ENCODE measurements around the gene DELE1.

Gene DELE1

GRCh38 chr5:141923448-141924313, at the start of gene DELE1:
DELE1 (plus strand) TSS chr5:141923871; CDS start chr5:141923942, 71 bp downstream.
- Histone ChIP-seq H3K4me2 (peak within 1 kb of the TSS; percentile 88), H3K9me3 (no peaks in the 10 kb centered on the region), H3K27me3 (no peaks in the 10 kb centered on the region), H4K20me1 (peaks cover 6% of the 10 kb centered on the region; the same call in 1 of the 2 replicates), H3K9ac (peak within 1 kb of the TSS; percentile 86), H3K27ac (peak within 1 kb of the TSS; percentile 91), H3K36me3 (peaks cover 37% of the 10 kb centered on the region), H3K4me1 (peaks cover 25% of the 10 kb centered on the region), H3K4me3 (peak within 1 kb of the TSS; percentile 73)
- TF ChIP-seq Cebpa-rat (IDR thresholded peaks at IDR 0.05): no peak

- no peak overlapping the region for H3K27ac ChIP-seq
- peaks cover 74% of the 10 kb centered on the region for H3K27me3 ChIP-seq
- H3K4me3 ChIP-seq: no peak overlapping the region
- H4K20me1 ChIP-seq: peaks cover 32% of the 10 kb centered on the region; the same call in 1 of the 2 replicates
- no peaks in the 10 kb centered on the region for H3K9me3 ChIP-seq
- TF ChIP-seq Cebpa-rat (IDR thresholded peaks at IDR 0.05): no peak
- H3K9ac ChIP-seq: no peak overlapping the region
- peaks cover 25% of the 10 kb centered on the region for H3K4me1 ChIP-seq
- no peak overlapping the region for H3K4me2 ChIP-seq
- no peaks in the 10 kb centered on the region for H3K36me3 ChIP-seq
Measured at GRCh38 chr5:141873933-141874261, 49.8 kb upstream of the DELE1 start.

DNA sequence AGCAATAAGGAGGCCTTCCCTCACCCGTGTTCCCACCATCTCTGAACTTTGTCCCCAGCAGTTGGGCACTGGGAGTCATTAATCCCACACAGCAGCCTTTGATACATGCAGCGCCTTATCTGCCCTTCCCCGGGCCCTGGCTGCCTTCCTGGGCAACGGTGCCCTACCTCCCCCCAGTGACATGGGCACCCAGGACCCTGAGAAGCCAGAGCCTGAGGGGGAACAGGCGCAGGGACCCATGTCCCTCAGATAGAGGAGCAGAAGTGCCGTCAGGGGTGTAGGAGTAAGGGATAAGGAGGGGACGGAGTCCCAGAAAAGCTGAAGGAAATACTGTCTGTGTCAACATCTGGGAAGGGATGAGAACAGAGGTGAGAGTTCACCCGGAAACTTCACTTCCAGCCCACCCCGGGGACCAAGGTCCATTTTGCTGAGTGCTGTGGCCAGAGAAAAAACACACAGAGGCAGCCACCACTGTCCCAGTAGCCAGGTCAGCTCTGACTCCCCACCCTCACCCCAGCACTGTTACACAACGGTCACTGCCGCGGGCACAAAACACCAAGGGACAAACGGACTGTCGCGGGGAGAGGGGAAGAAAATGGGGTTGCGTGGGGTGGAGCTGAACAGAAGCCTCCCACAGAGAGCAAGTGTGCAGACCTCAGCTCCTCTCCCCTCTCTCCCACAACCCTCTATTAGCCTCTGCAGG, 49.3 kb upstream of the DELE1 start:
- Histone ChIP-seq H3K4me2 (no peak overlapping the region), H4K20me1 (peaks cover 35% of the 10 kb centered on the region; the same call in 1 of the 2 replicates), H3K27ac (no peak overlapping the region), H3K4me1 (peaks cover 30% of the 10 kb centered on the region), H3K27me3 (peaks cover 77% of the 10 kb centered on the region), H3K36me3 (no peaks in the 10 kb centered on the region), H3K4me3 (no peak overlapping the region), H3K9me3 (no peaks in the 10 kb centered on the region), H3K9ac (no peak overlapping the region)
- TF ChIP-seq Cebpa-rat (IDR thresholded peaks at IDR 0.05): no peak

GRCh38 chr5:141875022-141875740, 48.5 kb upstream of the DELE1 start:
- Histone ChIP-seq H3K4me1 (peaks cover 38% of the 10 kb centered on the region), H3K27ac (no peak overlapping the region), H3K4me2 (no peak overlapping the region), H3K4me3 (no peak overlapping the region), H3K27me3 (peaks cover 69% of the 10 kb centered on the region), H3K9me3 (no peaks in the 10 kb centered on the region), H3K36me3 (no peaks in the 10 kb centered on the region), H4K20me1 (peaks cover 43% of the 10 kb centered on the region; the same call in 1 of the 2 replicates), H3K9ac (no peak overlapping the region)
- no peak for TF ChIP-seq Cebpa-rat (IDR thresholded peaks at IDR 0.05)

GRCh38 chr5:141875795-141876627, 47.7 kb upstream of the DELE1 start:
- Histone ChIP-seq H3K27ac (no peak overlapping the region), H3K4me2 (peak overlapping the region; percentile 64), H3K27me3 (peaks cover 64% of the 10 kb centered on the region)

DNA sequence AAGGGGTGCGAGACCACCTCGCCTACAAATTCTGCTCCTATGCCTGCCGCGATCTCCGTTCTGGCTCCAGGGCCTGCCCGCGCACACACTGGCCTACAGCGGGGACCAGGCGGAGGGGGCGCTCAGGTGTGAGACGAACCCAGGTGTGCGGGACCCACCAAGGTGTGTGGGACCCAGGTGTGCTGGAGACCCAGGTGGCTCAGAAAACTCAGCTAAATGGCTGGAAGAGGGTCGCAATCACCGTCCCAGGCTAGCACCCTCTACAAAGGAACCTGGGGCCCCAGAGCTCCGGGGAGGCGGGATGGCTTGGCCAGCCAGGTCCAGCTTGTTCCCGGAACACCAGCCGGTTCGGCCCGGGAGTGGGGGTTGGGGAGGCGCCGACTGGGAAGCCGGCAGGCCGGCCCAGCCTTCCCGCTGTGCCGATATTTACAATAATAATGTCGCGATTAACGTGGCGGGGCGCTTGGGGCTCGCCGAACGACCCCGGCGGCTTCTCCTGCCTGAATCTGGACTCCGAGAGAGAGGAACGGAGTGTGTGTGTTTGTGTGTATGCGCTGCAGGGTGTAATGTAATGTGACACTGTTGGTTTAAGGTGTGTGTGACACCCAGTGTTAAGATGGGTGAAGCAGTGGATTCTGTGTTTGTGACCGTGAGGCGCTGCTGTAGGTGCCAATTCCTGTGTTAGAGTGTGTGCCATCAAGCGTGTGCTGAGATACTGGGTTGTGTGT, 46.9 kb upstream of the DELE1 start:
- Histone ChIP-seq H3K27me3 (peaks cover 62% of the 10 kb centered on the region), H3K4me3 (peak overlapping the region; percentile 33; the same call in 1 of the 2 replicates), H3K36me3 (no peaks in the 10 kb centered on the region), H3K4me2 (peak overlapping the region; percentile 64), H4K20me1 (peaks cover 46% of the 10 kb centered on the region; the same call in 1 of the 2 replicates), H3K4me1 (peaks cover 51% of the 10 kb centered on the region), H3K9me3 (no peaks in the 10 kb centered on the region), H3K27ac (no peak overlapping the region), H3K9ac (no peak overlapping the region)
- TF ChIP-seq Cebpa-rat (IDR thresholded peaks at IDR 0.05): no peak

More at GRCh38 chr5:141875795-141876627, 47.7 kb upstream of the DELE1 start:
- H4K20me1 ChIP-seq: peaks cover 46% of the 10 kb centered on the region; the same call in 1 of the 2 replicates
- peak overlapping the region; percentile 33; the same call in 1 of the 2 replicates for H3K4me3 ChIP-seq
- TF ChIP-seq Cebpa-rat (IDR thresholded peaks at IDR 0.05): no peak
- H3K9ac ChIP-seq: no peak overlapping the region
- H3K9me3 ChIP-seq: no peaks in the 10 kb centered on the region
- no peaks in the 10 kb centered on the region for H3K36me3 ChIP-seq
- H3K4me1 ChIP-seq: peaks cover 43% of the 10 kb centered on the region

GRCh38 chr5:141877356-141878185, 46.1 kb upstream of the DELE1 start:
- H3K4me2 ChIP-seq: peak overlapping the region; percentile 82
- H3K27ac ChIP-seq: no peak overlapping the region
- H3K9ac ChIP-seq: no peak overlapping the region
- peaks cover 59% of the 10 kb centered on the region for H3K4me1 ChIP-seq
- H3K4me3 ChIP-seq: peak overlapping the region; percentile 60
- H4K20me1 ChIP-seq: peaks cover 46% of the 10 kb centered on the region; the same call in 1 of the 2 replicates
- no peaks in the 10 kb centered on the region for H3K36me3 ChIP-seq
- peaks cover 70% of the 10 kb centered on the region for H3K27me3 ChIP-seq
- TF ChIP-seq Cebpa-rat (IDR thresholded peaks at IDR 0.05): no peak
- no peaks in the 10 kb centered on the region for H3K9me3 ChIP-seq

Data from BLaER1 (cell line).